Stimulated activated CD4-positive, alpha-beta T cell treated with anti-CD3 and anti-CD28 coated beads, Interleukin-12 subunit alpha, Interleukin-12 subunit beta, amount 100 ng/mL, for 48 hours (primary cell): ENCODE results near the gene HK1.
A peak's percentile ranks its signal among the peaks of the same experiment; 100 is the strongest.

Experiments used
- DNase-seq, 3 donors: peaks; one replicate each; pipeline ENCODE4 v3.0.0-alpha.2; 2020; ENCODE audit warnings: low read depth in 2 of 3, low spot score in 1 of 3

HK1 gene

DNA sequence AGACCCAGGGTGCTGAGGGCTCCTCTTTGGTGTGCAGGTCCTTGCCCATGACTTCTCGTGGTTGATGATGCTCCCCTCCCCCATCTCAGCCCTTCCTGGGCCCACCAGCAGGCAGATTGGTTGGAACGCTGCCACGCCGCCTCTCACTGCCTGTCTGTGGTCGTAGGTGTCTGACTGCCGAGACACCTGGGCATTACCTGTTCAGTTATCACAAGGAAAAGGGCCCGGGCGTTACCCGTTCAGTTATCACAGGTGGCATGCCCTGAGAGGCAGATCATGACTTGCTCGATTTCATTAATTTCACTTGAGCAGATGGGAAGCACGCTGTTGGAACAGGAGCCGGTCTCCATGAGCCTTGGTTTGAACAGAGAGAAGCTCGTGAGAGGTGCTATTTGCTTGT lies 95.9 kb downstream of the HK1 start:
- no peak for DNase-seq

DNA sequence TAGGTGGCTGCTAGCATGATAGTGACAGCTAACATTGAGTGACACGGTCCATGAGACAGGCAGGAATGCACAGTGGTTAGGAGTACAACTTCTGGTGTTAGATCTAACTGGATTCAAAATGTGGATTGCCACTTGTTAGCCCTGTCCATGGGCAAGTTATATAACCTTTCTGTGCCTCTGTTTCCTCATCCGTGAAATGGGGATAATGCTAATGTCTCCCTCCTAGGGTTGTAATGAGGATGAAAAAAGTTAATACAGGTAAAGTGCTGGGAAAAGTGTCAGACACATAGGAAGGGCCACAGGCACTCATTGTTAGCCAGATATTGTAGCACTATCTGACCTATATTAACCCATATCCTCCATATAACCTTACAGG lies 96.6 kb downstream of the HK1 start:
- DNase-seq, result no peak

GRCh38 chr10:69375307-69376151 lies 97.2 kb downstream of the HK1 start:
- DNase-seq, result no peak

GRCh38 chr10:69376662-69377061 lies 98.4 kb downstream of the HK1 start:
- no peak for DNase-seq

- DNase-seq, result no peak
These were observed 98.9 kb downstream of the HK1 start for GRCh38 chr10:69377191-69377590.

GRCh38 chr10:69377933-69378332 lies 99.6 kb downstream of the HK1 start:
- no peak for DNase-seq

- DNase-seq, result no peak
These were observed 101.5 kb downstream of the HK1 start for GRCh38 chr10:69379800-69380199.

GRCh38 chr10:69382382-69383117 lies 104.3 kb downstream of the HK1 start:
- DNase-seq, result no peak

DNA sequence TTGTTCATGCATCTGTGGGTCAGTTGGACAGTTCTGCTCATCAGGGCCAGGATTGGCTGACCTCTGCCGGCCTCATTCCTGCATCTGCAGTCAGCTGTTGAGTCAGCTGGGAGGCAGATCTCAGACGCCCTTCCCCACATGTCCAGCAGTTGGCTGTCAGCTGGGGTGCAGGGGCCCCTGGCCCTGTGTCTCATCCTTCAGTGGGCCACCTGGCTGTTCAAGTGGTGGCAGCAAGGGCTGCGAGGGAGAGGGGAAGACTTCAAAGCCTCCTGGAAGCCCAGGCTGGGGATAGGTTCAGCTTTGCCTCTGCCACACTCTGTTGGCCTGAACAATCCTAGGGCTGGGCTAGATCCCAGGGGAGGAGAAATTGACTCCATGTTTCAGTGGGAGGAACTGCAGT lies 105.3 kb downstream of the HK1 start:
- no peak for DNase-seq

- DNase-seq, result no peak
These were observed 106.0 kb downstream of the HK1 start for GRCh38 chr10:69384320-69384719.

GRCh38 chr10:69385454-69386350 lies 107.4 kb downstream of the HK1 start:
- no peak for DNase-seq

DNA sequence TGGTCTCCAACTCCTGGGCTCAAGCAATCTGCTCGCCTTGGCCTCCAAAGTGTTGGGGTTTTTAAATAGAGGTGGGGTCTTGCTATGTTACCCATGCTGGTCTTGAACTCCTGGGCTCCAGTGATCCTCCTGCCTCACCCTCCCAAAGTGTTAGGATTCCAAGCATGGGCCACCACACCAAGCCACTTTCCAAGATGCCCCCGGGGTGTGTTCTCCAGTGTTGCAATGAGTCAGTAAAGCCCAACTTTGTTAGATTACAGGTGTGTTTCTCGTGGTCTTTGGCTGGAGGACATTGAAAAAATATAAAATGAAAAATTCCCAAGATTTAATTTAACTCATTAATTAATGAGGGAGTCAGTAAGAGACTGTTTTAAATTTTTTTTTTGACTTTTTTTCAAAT lies 109.2 kb downstream of the HK1 start:
- no peak for DNase-seq

- DNase-seq, result no peak
These were observed 110.2 kb downstream of the HK1 start for GRCh38 chr10:69388488-69388887.

- DNase-seq, result no peak
These were observed 111.7 kb downstream of the HK1 start for GRCh38 chr10:69389827-69390490.

DNA sequence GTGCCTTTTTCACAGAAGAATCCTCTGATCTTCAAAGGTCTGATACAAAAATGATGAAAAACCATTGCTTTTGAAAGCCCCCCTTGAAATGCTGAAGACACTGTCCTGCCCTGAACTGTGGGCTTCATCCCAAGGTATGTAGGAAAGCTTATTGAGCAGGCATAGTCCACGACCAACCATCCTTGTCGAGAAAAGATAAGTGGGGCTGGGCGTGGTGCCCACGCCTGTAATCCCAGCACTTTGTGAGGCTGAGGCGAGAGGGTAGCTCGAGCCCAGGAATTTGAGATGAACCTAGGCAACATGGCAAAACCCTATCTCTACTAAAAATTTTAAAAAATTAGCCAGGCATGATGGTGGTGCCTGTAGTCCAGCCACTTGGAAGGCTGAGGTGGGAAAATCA lies 112.9 kb downstream of the HK1 start:
- no peak for DNase-seq

DNA sequence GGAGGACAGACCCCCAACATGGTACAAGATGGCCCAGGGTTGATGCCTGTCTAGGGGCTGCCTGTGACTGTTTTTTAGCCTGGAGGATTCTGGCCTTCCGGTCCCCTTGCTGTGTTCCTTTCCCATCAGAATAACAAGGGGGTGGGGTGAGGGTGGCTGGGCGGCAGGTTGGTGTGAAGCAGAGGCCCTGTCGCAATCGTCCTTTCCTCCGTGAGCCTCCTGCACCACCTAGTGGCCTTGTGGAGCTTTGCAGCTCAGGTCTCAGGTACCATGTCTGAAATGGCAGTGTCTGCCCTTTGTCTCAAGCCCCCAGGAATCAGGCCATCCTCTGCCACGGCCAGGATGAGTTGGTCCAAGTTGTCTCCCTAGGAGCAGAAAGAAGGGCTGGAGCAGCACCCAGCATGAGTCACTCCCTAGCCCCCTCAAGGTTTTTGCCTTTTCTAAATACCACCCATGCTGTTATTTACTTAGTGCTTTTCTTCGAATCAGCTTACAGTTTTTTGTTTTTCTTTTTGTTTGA lies 114.2 kb downstream of the HK1 start:
- peak; percentile 65 to 80 (median 70) for DNase-seq

- no peak for DNase-seq
These were observed 115.7 kb downstream of the HK1 start for GRCh38 chr10:69394020-69394419.

DNA sequence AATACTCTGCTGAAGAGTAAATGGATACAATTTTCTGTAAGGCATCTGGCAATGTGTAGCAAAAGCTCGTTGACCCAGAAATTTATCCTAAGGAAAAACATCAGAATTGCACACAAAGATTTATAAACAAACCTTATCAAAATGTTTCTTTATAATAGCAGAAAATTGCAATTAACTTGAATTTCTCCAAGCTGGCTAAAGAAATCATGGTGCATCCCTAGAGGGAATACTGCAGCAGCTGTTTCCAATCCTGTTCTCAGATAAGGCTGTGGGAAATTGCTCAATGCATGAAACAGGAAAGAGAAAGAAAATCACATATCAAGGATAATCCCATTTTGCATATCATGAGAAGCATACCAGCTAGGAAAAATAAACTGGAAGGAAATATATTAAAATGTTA lies 119.7 kb downstream of the HK1 start:
- DNase-seq, result no peak

DNA sequence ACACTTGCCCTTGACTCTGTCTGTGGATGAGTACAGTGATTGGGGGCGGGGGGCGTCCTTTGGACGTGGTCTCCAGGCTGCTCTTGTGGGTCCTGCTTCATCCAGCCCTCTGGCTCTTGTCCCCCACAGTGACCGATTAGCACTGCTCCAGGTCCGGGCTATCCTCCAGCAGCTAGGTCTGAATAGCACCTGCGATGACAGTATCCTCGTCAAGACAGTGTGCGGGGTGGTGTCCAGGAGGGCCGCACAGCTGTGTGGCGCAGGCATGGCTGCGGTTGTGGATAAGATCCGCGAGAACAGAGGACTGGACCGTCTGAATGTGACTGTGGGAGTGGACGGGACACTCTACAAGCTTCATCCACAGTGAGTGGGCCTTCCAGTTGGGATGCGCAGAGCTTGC lies 120.2 kb downstream of the HK1 start:
- DNase-seq, result no peak

- no peak for DNase-seq
These were observed 122.6 kb downstream of the HK1 start for GRCh38 chr10:69400936-69401335.

DNA sequence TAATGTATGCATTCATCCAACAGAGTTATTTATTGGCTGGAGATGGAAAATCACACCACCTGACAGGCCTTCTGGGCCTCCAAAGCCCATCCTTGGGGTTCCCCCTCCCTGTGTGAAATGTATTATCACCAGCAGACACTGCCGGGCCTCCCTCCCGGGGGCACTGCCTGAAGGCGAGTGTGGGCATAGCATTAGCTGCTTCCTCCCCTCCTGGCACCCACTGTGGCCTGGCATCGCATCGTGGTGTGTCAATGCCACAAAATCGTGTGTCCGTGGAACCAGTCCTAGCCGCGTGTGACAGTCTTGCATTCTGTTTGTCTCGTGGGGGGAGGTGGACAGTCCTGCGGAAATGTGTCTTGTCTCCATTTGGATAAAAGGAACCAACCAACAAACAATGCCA lies 123.1 kb downstream of the HK1 start:
- DNase-seq, result no peak
